Measurements from ENCODE around the gene TTC7B. TPM values are rescaled to one million over a fixed set of nuclear protein-coding genes. Genes with fewer than 3 reads are reported as not detected.

The TTC7B gene
- total RNA-seq, 1 donor from 2014 or later, result 46.6 TPM

DNA sequence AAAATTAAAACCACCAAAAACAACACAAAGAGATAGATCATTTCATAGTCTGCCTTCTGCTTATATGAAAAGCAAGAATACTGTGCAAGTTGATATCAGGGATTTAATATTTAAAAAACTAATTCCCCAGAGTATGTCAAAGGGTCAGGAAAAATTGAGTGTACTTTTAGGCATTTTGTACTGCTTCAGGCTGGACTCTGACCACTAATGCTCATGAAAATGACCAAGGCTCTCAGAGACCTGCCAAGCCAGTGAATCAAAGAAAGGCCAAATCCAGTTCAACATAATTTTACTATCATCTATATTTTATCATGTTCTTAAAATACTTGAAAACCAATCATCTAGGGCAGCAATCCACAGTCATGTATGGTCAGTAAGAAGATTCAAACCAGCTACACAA lies 66.0 kb downstream of the TTC7B start:
- peaks cover 12% of the 10 kb centered on the region for H3K9me3 Mint-ChIP-seq (ENCODE audit: low read depth)
- no peak overlapping the region for H3K4me3 Mint-ChIP-seq (ENCODE audit: low read depth)
- TF ChIP-seq, protein P1, sequence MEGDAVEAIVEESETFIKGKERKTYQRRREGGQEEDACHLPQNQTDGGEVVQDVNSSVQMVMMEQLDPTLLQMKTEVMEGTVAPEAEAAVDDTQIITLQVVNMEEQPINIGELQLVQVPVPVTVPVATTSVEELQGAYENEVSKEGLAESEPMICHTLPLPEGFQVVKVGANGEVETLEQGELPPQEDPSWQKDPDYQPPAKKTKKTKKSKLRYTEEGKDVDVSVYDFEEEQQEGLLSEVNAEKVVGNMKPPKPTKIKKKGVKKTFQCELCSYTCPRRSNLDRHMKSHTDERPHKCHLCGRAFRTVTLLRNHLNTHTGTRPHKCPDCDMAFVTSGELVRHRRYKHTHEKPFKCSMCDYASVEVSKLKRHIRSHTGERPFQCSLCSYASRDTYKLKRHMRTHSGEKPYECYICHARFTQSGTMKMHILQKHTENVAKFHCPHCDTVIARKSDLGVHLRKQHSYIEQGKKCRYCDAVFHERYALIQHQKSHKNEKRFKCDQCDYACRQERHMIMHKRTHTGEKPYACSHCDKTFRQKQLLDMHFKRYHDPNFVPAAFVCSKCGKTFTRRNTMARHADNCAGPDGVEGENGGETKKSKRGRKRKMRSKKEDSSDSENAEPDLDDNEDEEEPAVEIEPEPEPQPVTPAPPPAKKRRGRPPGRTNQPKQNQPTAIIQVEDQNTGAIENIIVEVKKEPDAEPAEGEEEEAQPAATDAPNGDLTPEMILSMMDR (IDR thresholded peaks at IDR 0.05; ENCODE audit: unreplicated experiment), result no peak
- H3K27me3 Mint-ChIP-seq, result no peaks in the 10 kb centered on the region
- peaks cover 5% of the 10 kb centered on the region for H3K4me1 Mint-ChIP-seq (ENCODE audit: low read depth)
- peaks cover 14% of the 10 kb centered on the region for H3K36me3 Mint-ChIP-seq (ENCODE audit: insufficient read depth)
- H3K27ac Mint-ChIP-seq, result no peak overlapping the region
- DNase-seq (ENCODE audit: low spot score, unreplicated experiment), result no peak

DNA sequence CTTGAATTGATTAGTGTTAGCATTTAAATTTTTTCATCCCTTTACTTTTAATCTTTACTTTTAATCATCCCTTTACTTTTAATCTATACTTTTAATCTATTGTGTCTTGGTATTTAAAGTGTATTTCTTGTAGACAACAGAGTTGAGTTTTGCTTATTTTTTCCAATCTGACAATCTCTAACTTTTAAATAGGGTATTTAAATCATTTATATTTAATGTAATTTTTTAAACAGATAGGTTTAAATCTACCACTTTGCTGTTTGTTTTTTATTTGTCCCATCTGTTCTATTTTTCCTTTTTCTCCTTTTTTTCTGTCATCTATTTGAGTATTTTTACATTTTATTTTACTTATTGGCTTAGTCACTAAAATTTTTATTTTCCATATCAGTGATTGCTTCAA lies 68.3 kb downstream of the TTC7B start:
- Mint-ChIP-seq H3K4me3 (ENCODE audit: low read depth) (no peak overlapping the region), H3K36me3 (ENCODE audit: insufficient read depth) (peaks cover 15% of the 10 kb centered on the region), H3K9me3 (ENCODE audit: low read depth) (peaks cover 12% of the 10 kb centered on the region), H3K4me1 (ENCODE audit: low read depth) (peaks cover 5% of the 10 kb centered on the region), H3K27me3 (no peaks in the 10 kb centered on the region), H3K27ac (no peak overlapping the region)
- DNase-seq (ENCODE audit: low spot score, unreplicated experiment), result no peak
- TF ChIP-seq, protein P1 (IDR thresholded peaks at IDR 0.05; ENCODE audit: unreplicated experiment), result no peak

DNA sequence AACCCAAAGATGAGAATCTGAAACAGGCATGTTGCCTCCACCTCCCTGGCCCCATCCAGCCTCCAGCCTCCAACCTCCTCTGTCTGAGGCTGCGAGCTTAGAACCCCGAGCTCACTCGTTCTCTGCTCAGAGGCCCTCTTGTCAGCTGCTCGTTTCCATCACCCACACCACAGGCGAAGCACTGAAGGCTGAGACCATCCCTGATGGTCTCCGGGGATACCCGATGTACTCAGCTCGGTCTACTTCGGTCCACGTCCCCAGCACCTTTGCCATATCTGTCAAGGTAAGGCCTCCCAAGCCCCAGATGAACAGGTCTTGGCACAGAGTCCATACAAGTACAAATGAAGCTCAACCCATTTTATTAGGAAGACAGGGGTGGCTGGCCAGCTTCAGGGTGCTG lies 72.4 kb downstream of the TTC7B start:
- Mint-ChIP-seq H3K27ac (no peak overlapping the region), H3K36me3 (ENCODE audit: insufficient read depth) (peaks cover 9% of the 10 kb centered on the region), H3K4me1 (ENCODE audit: low read depth) (no peaks in the 10 kb centered on the region), H3K27me3 (no peaks in the 10 kb centered on the region), H3K9me3 (ENCODE audit: low read depth) (peaks cover 4% of the 10 kb centered on the region), H3K4me3 (ENCODE audit: low read depth) (no peak overlapping the region)
- TF ChIP-seq, protein P1 (IDR thresholded peaks at IDR 0.05; ENCODE audit: unreplicated experiment), result no peak
- no peak for DNase-seq (ENCODE audit: low spot score, unreplicated experiment)

DNA sequence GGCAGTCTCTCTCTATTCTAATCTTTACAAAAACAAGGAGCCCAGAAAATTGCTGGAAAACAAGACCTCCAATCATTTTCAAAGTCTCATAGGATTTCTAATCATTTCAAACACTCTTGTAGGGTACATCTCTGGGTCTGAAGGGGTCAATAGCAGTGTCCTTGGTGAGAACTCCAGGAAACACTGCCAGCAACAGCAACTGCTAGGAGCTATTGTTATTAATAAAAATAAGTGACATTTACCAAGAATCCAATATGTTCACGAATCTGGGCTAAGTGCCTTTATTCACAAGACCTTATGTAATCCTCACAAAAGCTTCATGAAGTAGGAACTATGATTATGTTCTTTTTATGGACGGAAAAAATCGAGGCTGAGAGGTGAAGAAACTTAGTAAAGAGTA lies 72.8 kb downstream of the TTC7B start:
- no peak for DNase-seq (ENCODE audit: low spot score, unreplicated experiment)
- H3K9me3 Mint-ChIP-seq (ENCODE audit: low read depth), result no peaks in the 10 kb centered on the region
- TF ChIP-seq, protein P1 (IDR thresholded peaks at IDR 0.05; ENCODE audit: unreplicated experiment), result no peak
- H3K27me3 Mint-ChIP-seq, result no peaks in the 10 kb centered on the region
- no peak overlapping the region for H3K27ac Mint-ChIP-seq
- H3K4me1 Mint-ChIP-seq (ENCODE audit: low read depth), result no peaks in the 10 kb centered on the region
- H3K4me3 Mint-ChIP-seq (ENCODE audit: low read depth), result no peak overlapping the region
- H3K36me3 Mint-ChIP-seq (ENCODE audit: insufficient read depth), result peaks cover 6% of the 10 kb centered on the region

DNA sequence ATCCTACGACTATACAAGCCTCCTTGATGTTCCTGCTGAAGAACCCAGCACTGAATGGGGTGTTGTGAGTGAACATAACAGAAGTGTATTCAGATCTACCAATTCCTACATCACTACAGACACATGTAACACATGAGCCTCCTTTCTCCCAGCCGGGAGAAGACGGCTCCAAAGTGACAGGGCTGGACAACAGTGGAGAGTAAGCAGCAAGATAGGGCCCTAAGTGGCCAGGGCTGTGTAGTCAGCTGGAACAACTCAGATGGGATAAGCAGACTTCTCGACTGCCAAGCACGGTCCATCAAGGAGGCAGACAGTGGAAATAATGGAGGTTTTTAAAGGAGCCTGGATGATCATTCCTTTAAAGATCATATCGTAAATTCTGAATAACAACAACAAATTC lies 73.5 kb downstream of the TTC7B start:
- H3K4me1 Mint-ChIP-seq (ENCODE audit: low read depth), result no peaks in the 10 kb centered on the region
- H3K27ac Mint-ChIP-seq, result no peak overlapping the region
- TF ChIP-seq, protein P1 (IDR thresholded peaks at IDR 0.05; ENCODE audit: unreplicated experiment), result no peak
- no peaks in the 10 kb centered on the region for H3K27me3 Mint-ChIP-seq
- H3K36me3 Mint-ChIP-seq (ENCODE audit: insufficient read depth), result peaks cover 5% of the 10 kb centered on the region
- DNase-seq (ENCODE audit: low spot score, unreplicated experiment), result no peak
- H3K4me3 Mint-ChIP-seq (ENCODE audit: low read depth), result no peak overlapping the region
- H3K9me3 Mint-ChIP-seq (ENCODE audit: low read depth), result no peaks in the 10 kb centered on the region
